GM12878 (cell line): ENCODE data around the gene HTR1A. TPM values are rescaled to one million over a fixed set of nuclear protein-coding genes. Genes with fewer than 3 reads are reported as not detected.

ENCODE experiments used
- ATAC-seq: fragments of 200-7000 bp; cut with Tn5 transposase; 3 replicates; pipeline ENCODE4 v1.9.1; 2020; ENCODE audit warnings: mild to moderate bottlenecking, moderate library complexity
- BruUV-seq: library from RNA; stranded (reverse); fragments of 400-500 nt; replicated peaks from 2 replicates; lab custom pipeline; 2021; lab: Mats Ljungman, UMichigan
- CTCF ChIA-PET: fragments of 300-600 bp; sonication (Branson Sonifier 250); formaldehyde crosslinking; extraction: SDS; loops from one replicate; lab custom pipeline; 2021; ENCODE audit warnings: inconsistent platforms; lab: Yijun Ruan, JAX
- POLR2A ChIA-PET: fragments of 350-600 bp; formaldehyde crosslinking; extraction: SDS; loops from one replicate; lab custom pipeline; 2021; ENCODE audit warnings: inconsistent platforms; lab: Charles Lee
- RAD21 ChIA-PET: fragments of 300-600 bp; sonication (Branson Sonifier 250); formaldehyde crosslinking; loops from one replicate; lab custom pipeline; 2023; ENCODE audit warnings: antibody characterized with exemption; ENCODE audit not compliant: unreplicated experiment; lab: Charles Lee
- SMC1A ChIA-PET: fragments of 300-600 bp; sonication (Branson Sonifier 250); formaldehyde crosslinking; loops from one replicate; lab custom pipeline; 2023; ENCODE audit not compliant: unreplicated experiment, uncharacterized antibody; lab: Charles Lee
- DNase-seq: peaks from one replicate; pipeline ENCODE4 v3.0.0-alpha.2; 2011; ENCODE audit warnings: low read depth, low spot score
- FAIRE-seq: peaks from 3 replicates; lab custom pipeline; 2011; peaks lifted over from hg19 to GRCh38; lab: Jason Lieb, UNC
- H2AFZ ChIP-seq: 2 replicates; pipeline ENCODE4 v1.6.0; 2011; ENCODE audit warnings: low read depth, low read length, control low read depth; ENCODE audit not compliant: control insufficient read depth
- H3K27ac ChIP-seq: 2 replicates; pipeline ENCODE4 v1.5.1; 2011; ENCODE audit warnings: control low read depth; ENCODE audit not compliant: control insufficient read depth, insufficient read depth
- H3K27me3 ChIP-seq, 2 experiments: replicated peaks in 1 of 2; 2 replicates each; pipeline versions ENCODE4 v1.6.0 to v1.6.1; 2011; ENCODE audit warnings: low read length in 1 of 2; ENCODE audit not compliant: control insufficient read depth in 2 of 2, insufficient read depth in 2 of 2
- H3K36me3 ChIP-seq, 2 experiments: 2 replicates each; pipeline ENCODE4 v1.5.1; 2011; ENCODE audit warnings: low read length in 1 of 2; ENCODE audit not compliant: control insufficient read depth in 2 of 2, insufficient read depth in 2 of 2
- H3K4me1 ChIP-seq: 2 replicates; pipeline ENCODE4 v1.6.1; 2011; ENCODE audit warnings: mild to moderate bottlenecking, low read length, moderate library complexity, mixed read lengths; ENCODE audit not compliant: control insufficient read depth, insufficient read depth
- H3K4me2 ChIP-seq: 2 replicates; pipeline ENCODE4 v1.6.0; 2011; ENCODE audit warnings: control low read depth; ENCODE audit not compliant: control insufficient read depth, insufficient read depth
- H3K4me3 ChIP-seq: fragments of 200-600 bp; sonication (generic); 2 replicates; pipeline ENCODE4 v1.5.1; 2016
- H3K79me2 ChIP-seq: 2 replicates; pipeline ENCODE4 v1.6.0; 2011; ENCODE audit warnings: low read length; ENCODE audit not compliant: control insufficient read depth, insufficient read depth
- H3K9ac ChIP-seq: 2 replicates; pipeline ENCODE4 v1.8.0; 2011; ENCODE audit warnings: low read length, control low read depth, mixed read lengths; ENCODE audit not compliant: control insufficient read depth, insufficient read depth
- H3K9me3 ChIP-seq: replicated peaks from 3 replicates; pipeline ENCODE4 v1.5.1; 2011; ENCODE audit warnings: mild to moderate bottlenecking, low read length; ENCODE audit not compliant: control insufficient read depth, insufficient read depth
- H4K20me1 ChIP-seq: 2 replicates; pipeline ENCODE4 v1.6.0; 2011; ENCODE audit not compliant: control insufficient read depth, insufficient read depth
- NFYA ChIP-seq: IDR thresholded peaks from 2 replicates; pipeline ENCODE4 v1.6.1; 2011; ENCODE audit warnings: low read depth, mild to moderate bottlenecking, low read length, improper control_type of control experiment, borderline replicate concordance
- RBBP5 ChIP-seq: fragments of 200-600 bp; sonication (generic); conservative IDR thresholded peaks from 2 replicates; pipeline ENCODE4 v1.6.1; 2016
- RELA ChIP-seq: fragments of 450-650 bp; IDR thresholded peaks from 2 replicates; pipeline ENCODE4 v1.8.0; 2014; ENCODE audit warnings: borderline replicate concordance; ENCODE audit not compliant: partially characterized antibody
- SMARCA5 ChIP-seq: fragments of 450-650 bp; IDR thresholded peaks from 2 replicates; pipeline ENCODE4 v1.6.1; 2017; ENCODE audit warnings: mild to moderate bottlenecking
- WGBS: methylation state at CpG from one replicate; pipeline ENCODE4 v1.1.6; 2016; ENCODE audit warnings: low lambda C conversion rate; ENCODE audit not compliant: insufficient replicate concordance, insufficient coverage; ENCODE audit errors: missing lambda C conversion rate; 5-methylcytosine and 5-hydroxymethylcytosine counted together
- in situ Hi-C: fragments of 300-500 bp; cut with MboI; formaldehyde crosslinking; loops from 9 replicates; pipeline ENCODE4 v1.14.3; 2018; ENCODE audit warnings: mixed read lengths
- intact Hi-C: fragments of 100-400 bp; cut with micrococcal nuclease; formaldehyde crosslinking; loops from one replicate; pipeline ENCODE4 v1.14.2; 2022; ENCODE audit not compliant: unreplicated experiment
- polyA plus RNA-seq, 11 experiments: library from polyadenylated mRNA; depleted of rRNA in 4 of 11; unstranded in 6 of 11; stranded (reverse) in 5 of 11; fragments of >200 nt; fragmentation: Nextera tagmentation in 4 of 11; fragmentation: Illumina TruSeq in 1 of 11; extraction: Ambion mirVana in 4 of 11; extraction: Trizol in 1 of 11; gene quantifications; 1 replicate in 1 of 11; 2 replicates in 10 of 11; pipeline versions ENCODE4 v1.2.1 to v1.2.3, GENCODE V29; 2011 to 2016; ENCODE audit warnings: inconsistent platforms in 2 of 11, missing spikeins in 2 of 11, low read depth in 1 of 11
- total RNA-seq, 4 experiments: library from RNA; depleted of rRNA in 3 of 4; stranded (reverse); fragments of >200 nt in 3 of 4; fragmentation: Illumina TruSeq in 1 of 4; extraction: Trizol in 1 of 4; gene quantifications; 2 replicates each; pipeline versions ENCODE4 v1.2.1 to v1.2.3, GENCODE V29; 2013 to 2021

HTR1A gene
- total and polyA plus RNA-seq, 10 of the 15 experiments (the other 5 are each of a cell fraction or from before 2014, with no cell fraction given), result not detected

- ChIA-PET CTCF (no interaction called here), POLR2A (no interaction called here)
- Histone ChIP-seq H3K36me3 (no peaks in the 10 kb centered on the region), H3K79me2 (no peaks in the 10 kb centered on the region), H3K27ac (no peak overlapping the region)
- ATAC-seq, result no peak
- TF ChIP-seq SMARCA5, result no peak
- TF ChIP-seq NFYA, result no peak
- TF ChIP-seq, all 136 proteins: peak for 0
- FAIRE-seq (no peak), DNase-seq (no peak)
- Histone ChIP-seq H3K9ac (no peak overlapping the region), H3K4me3 (no peak overlapping the region), H3K27me3 (no peaks in the 10 kb centered on the region), H3K4me1 (no peaks in the 10 kb centered on the region), H3K4me2 (no peak overlapping the region), H2AFZ (no peak overlapping the region), H3K9me3 (no peaks in the 10 kb centered on the region), H4K20me1 (no peaks in the 10 kb centered on the region)
- in situ Hi-C loops, result no loop called here
- WGBS, result 0% methylated on average over 1 of the region's 1 CpG
- intact Hi-C loops, result no loop called here
- ChIA-PET RAD21 (no interaction called here), SMC1A (no interaction called here)
- no TSS peak for BruUV-seq
These were observed 30.4 kb downstream of the HTR1A start for GRCh38 chr5:63931836-63932235.

GRCh38 chr5:63928451-63928850 is 33.8 kb downstream of the HTR1A start:
- H3K79me2 ChIP-seq, result no peaks in the 10 kb centered on the region
- no peaks in the 10 kb centered on the region for H4K20me1 ChIP-seq
- ATAC-seq (no peak), FAIRE-seq (no peak), DNase-seq (no peak)
- BruUV-seq, result no TSS peak
- no peak overlapping the region for H3K4me3 ChIP-seq
- ChIA-PET POLR2A (no interaction called here), SMC1A (no interaction called here), CTCF (no interaction called here), RAD21 (interaction anchor here (0.5 kb wide), 1 partner anchor 428 kb away, joined by 3 read pairs; no protein-coding TSS in a partner anchor)
- in situ Hi-C loops, result no loop called here
- 39% methylated on average over 3 of the region's 3 CpGs for WGBS
- no peak overlapping the region for H3K9ac ChIP-seq
- H3K4me1 ChIP-seq, result no peaks in the 10 kb centered on the region
- no peaks in the 10 kb centered on the region for H3K9me3 ChIP-seq
- TF ChIP-seq RBBP5 (no peak), RELA (no peak)
- intact Hi-C loops, result no loop called here
- no peaks in the 10 kb centered on the region for H3K36me3 ChIP-seq
- no peaks in the 10 kb centered on the region for H3K27me3 ChIP-seq
- no peak overlapping the region for H2AFZ ChIP-seq
- no peak overlapping the region for H3K27ac ChIP-seq
- no peak overlapping the region for H3K4me2 ChIP-seq
